ENCODE results near the gene TARS2. TPM values are rescaled to one million over a fixed set of nuclear protein-coding genes. Genes with fewer than 3 reads are reported as not detected.

TARS2 gene
- total RNA-seq, 1 experiment from 2014 or later, result 44.8 TPM

- Histone ChIP-seq H3F3A (ENCODE audit: insufficient read depth, low read depth) (peaks cover 9% of the 10 kb centered on the region), H3K36me3 (ENCODE audit: low read depth) (peaks cover 23% of the 10 kb centered on the region; the same call in 1 of the 2 replicates), H3K27me3 (ENCODE audit: insufficient read depth, low read depth) (no peaks in the 10 kb centered on the region), H3K4me2 (no peak overlapping the region), H4K20me1 (ENCODE audit: insufficient read depth) (no peaks in the 10 kb centered on the region; the same call in 1 of the 2 replicates), H3K9me2 (ENCODE audit: insufficient read depth) (no peaks in the 10 kb centered on the region), H3K4me1 (replicated peaks; ENCODE audit: insufficient read depth) (no peaks in the 10 kb centered on the region), H3K4me3 (no peak overlapping the region), H3K9me3 (ENCODE audit: insufficient read depth, low read depth) (no peaks in the 10 kb centered on the region), H3K27ac (no peak overlapping the region), H2AFZ (no peak overlapping the region), H3K79me2 (ENCODE audit: low read depth) (no peaks in the 10 kb centered on the region)
- DNase-seq, result no peak
- CTCF ChIA-PET, result no interaction called here
- intact Hi-C loops (cut with micrococcal nuclease; ENCODE audit: unreplicated experiment), result no loop called here
- POLR2A ChIA-PET (ENCODE audit: unreplicated experiment), result interaction anchor here (0.6 kb wide), 1 partner anchor 15 kb away, joined by 14 read pairs; no protein-coding TSS in a partner anchor
- no peak for TF ChIP-seq CTCF (conservative IDR thresholded peaks at IDR 0.05)
- no peak for TF ChIP-seq EZH2 (IDR thresholded peaks at IDR 0.05; ENCODE audit: low read depth)
- BruUV-seq (replicated peaks), result no TSS peak
Observed at GRCh38 chr1:150466964-150467363, 20.3 kb upstream of the TARS2 start.

- no peak overlapping the region for H3K27ac ChIP-seq
- POLR2A ChIA-PET (ENCODE audit: unreplicated experiment), result no interaction called here
Observed at GRCh38 chr1:150469291-150469690, 17.9 kb upstream of the TARS2 start.

GRCh38 chr1:150472601-150473200 lies 14.5 kb upstream of the TARS2 start:
- H3K36me3 ChIP-seq (ENCODE audit: low read depth), result peaks cover 17% of the 10 kb centered on the region; the same call in 1 of the 2 replicates
- H3K79me2 ChIP-seq (ENCODE audit: low read depth), result no peaks in the 10 kb centered on the region
- no peaks in the 10 kb centered on the region for H3K9me2 ChIP-seq (ENCODE audit: insufficient read depth)
- TF ChIP-seq EZH2 (IDR thresholded peaks at IDR 0.05; ENCODE audit: low read depth) (no peak), CTCF (conservative IDR thresholded peaks at IDR 0.05) (no peak)
- peaks cover 22% of the 10 kb centered on the region for H3F3A ChIP-seq (ENCODE audit: insufficient read depth, low read depth)
- H3K4me2 ChIP-seq, result no peak overlapping the region
- ChIA-PET POLR2A (ENCODE audit: unreplicated experiment) (no interaction called here), CTCF (no interaction called here)
- no peak for DNase-seq
- intact Hi-C loops (cut with micrococcal nuclease; ENCODE audit: unreplicated experiment), result no loop called here
- H3K9me3 ChIP-seq (ENCODE audit: insufficient read depth, low read depth), result no peaks in the 10 kb centered on the region
- BruUV-seq (replicated peaks), result no TSS peak
- no peaks in the 10 kb centered on the region for H4K20me1 ChIP-seq (ENCODE audit: insufficient read depth)
- no peak overlapping the region for H3K4me3 ChIP-seq
- H3K27me3 ChIP-seq (ENCODE audit: insufficient read depth, low read depth), result no peaks in the 10 kb centered on the region
- 0 out of 2 replicates have a peak, but pooled peaks cover 3% of the 10 kb centered on the region for H3K4me1 ChIP-seq (replicated peaks; ENCODE audit: insufficient read depth)
- H2AFZ ChIP-seq, result no peak overlapping the region
- no peak overlapping the region for H3K27ac ChIP-seq

More at GRCh38 chr1:150469291-150469690, 17.9 kb upstream of the TARS2 start:
- H3K79me2 ChIP-seq (ENCODE audit: low read depth), result no peaks in the 10 kb centered on the region
- H3K4me2 ChIP-seq, result no peak overlapping the region
- CTCF ChIA-PET, result no interaction called here
- no peak for TF ChIP-seq CTCF (conservative IDR thresholded peaks at IDR 0.05)
- TF ChIP-seq EZH2 (IDR thresholded peaks at IDR 0.05; ENCODE audit: low read depth), result no peak
- H3K9me2 ChIP-seq (ENCODE audit: insufficient read depth), result no peaks in the 10 kb centered on the region
- no peaks in the 10 kb centered on the region for H3K4me1 ChIP-seq (replicated peaks; ENCODE audit: insufficient read depth)
- peaks cover 6% of the 10 kb centered on the region for H3F3A ChIP-seq (ENCODE audit: insufficient read depth, low read depth)
- no peak overlapping the region for H2AFZ ChIP-seq
- no peak overlapping the region for H3K4me3 ChIP-seq
- DNase-seq, result no peak
- no peaks in the 10 kb centered on the region for H3K9me3 ChIP-seq (ENCODE audit: insufficient read depth, low read depth)
- H3K27me3 ChIP-seq (ENCODE audit: insufficient read depth, low read depth), result no peaks in the 10 kb centered on the region
- BruUV-seq (replicated peaks), result no TSS peak
- intact Hi-C loops (cut with micrococcal nuclease; ENCODE audit: unreplicated experiment), result no loop called here
- peaks cover 23% of the 10 kb centered on the region; the same call in 1 of the 2 replicates for H3K36me3 ChIP-seq (ENCODE audit: low read depth)
- no peaks in the 10 kb centered on the region; the same call in 1 of the 2 replicates for H4K20me1 ChIP-seq (ENCODE audit: insufficient read depth)
